Neural cell (in vitro differentiated cells): ENCODE measurements around the gene GMDS.

Source experiments
- EZH2 ChIP-seq: fragments of 200-600, 300-800 bp; shearing (Covaris generic), sonication (generic); IDR thresholded peaks from 2 replicates; pipeline ENCODE4 v1.6.1; 2014; ENCODE audit warnings: antibody characterized with exemption, low read length, borderline replicate concordance, mild to moderate bottlenecking; ENCODE audit not compliant: insufficient read depth, poor library complexity, severe bottlenecking
- RAD21 ChIP-seq: fragments of 450-650 bp; conservative IDR thresholded peaks from 2 replicates; pipeline ENCODE4 v1.6.1; 2014; ENCODE audit warnings: antibody characterized with exemption, mild to moderate bottlenecking, moderate library complexity
- REST ChIP-seq: IDR thresholded peaks from 2 replicates; pipeline ENCODE4 v1.6.1; 2012; ENCODE audit warnings: borderline replicate concordance
- TF ChIP-seq, protein P1 (sequence below): fragments of 450-650 bp; IDR thresholded peaks from 2 replicates; pipeline ENCODE4 v1.5.1; 2014; ENCODE audit warnings: antibody characterized with exemption, mild to moderate bottlenecking, moderate library complexity; ENCODE audit not compliant: poor library complexity, severe bottlenecking

- TF ChIP-seq EZH2 = no peak
- TF ChIP-seq, protein P1, sequence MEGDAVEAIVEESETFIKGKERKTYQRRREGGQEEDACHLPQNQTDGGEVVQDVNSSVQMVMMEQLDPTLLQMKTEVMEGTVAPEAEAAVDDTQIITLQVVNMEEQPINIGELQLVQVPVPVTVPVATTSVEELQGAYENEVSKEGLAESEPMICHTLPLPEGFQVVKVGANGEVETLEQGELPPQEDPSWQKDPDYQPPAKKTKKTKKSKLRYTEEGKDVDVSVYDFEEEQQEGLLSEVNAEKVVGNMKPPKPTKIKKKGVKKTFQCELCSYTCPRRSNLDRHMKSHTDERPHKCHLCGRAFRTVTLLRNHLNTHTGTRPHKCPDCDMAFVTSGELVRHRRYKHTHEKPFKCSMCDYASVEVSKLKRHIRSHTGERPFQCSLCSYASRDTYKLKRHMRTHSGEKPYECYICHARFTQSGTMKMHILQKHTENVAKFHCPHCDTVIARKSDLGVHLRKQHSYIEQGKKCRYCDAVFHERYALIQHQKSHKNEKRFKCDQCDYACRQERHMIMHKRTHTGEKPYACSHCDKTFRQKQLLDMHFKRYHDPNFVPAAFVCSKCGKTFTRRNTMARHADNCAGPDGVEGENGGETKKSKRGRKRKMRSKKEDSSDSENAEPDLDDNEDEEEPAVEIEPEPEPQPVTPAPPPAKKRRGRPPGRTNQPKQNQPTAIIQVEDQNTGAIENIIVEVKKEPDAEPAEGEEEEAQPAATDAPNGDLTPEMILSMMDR = no peak
- no peak for TF ChIP-seq RAD21
- no peak for TF ChIP-seq REST
These were observed 21.4 kb upstream of the GMDS start for GRCh38 chr6:2266841-2267240.
